ENCODE data around the gene RASAL2.

The RASAL2 gene

GRCh38 chr1:178531887-178532286 is 438.0 kb downstream of the RASAL2 start:
- no peak overlapping the region for H3K9ac ChIP-seq (ENCODE audit: low read length)
- H3K4me1 ChIP-seq (ENCODE audit: low read length) = peaks cover 12% of the 10 kb centered on the region
- peak overlapping the region; percentile 94 for H2AFZ ChIP-seq (ENCODE audit: low read depth, low read length)
- H3K36me3 ChIP-seq (replicated peaks; ENCODE audit: low read depth, low read length) = no peaks in the 10 kb centered on the region
- H3K27ac ChIP-seq (ENCODE audit: low read length) = no peak overlapping the region
- peak overlapping the region; percentile 61 for H3K4me2 ChIP-seq (ENCODE audit: low read length)
- no peaks in the 10 kb centered on the region for H3K9me3 ChIP-seq (ENCODE audit: insufficient read depth, low read length)
- H3K79me2 ChIP-seq (ENCODE audit: low read length) = no peaks in the 10 kb centered on the region
- no peaks in the 10 kb centered on the region for H3K27me3 ChIP-seq (ENCODE audit: low read depth, low read length)
- peak overlapping the region; percentile 35 for H3K4me3 ChIP-seq (ENCODE audit: low read length)
- H4K20me1 ChIP-seq (ENCODE audit: insufficient read depth, low read length) = no peaks in the 10 kb centered on the region
- TF ChIP-seq CTCF (IDR thresholded peaks at IDR 0.05; ENCODE audit: low read depth, low read length) (no peak), EZH2phosphoT487 (IDR thresholded peaks at IDR 0.05; ENCODE audit: low read depth) (no peak)

- H2AFZ ChIP-seq (ENCODE audit: low read depth, low read length) = peak overlapping the region; percentile 94
- H3K79me2 ChIP-seq (ENCODE audit: low read length) = no peaks in the 10 kb centered on the region
- peak overlapping the region; percentile 35 for H3K4me3 ChIP-seq (ENCODE audit: low read length)
- no peaks in the 10 kb centered on the region for H4K20me1 ChIP-seq (ENCODE audit: insufficient read depth, low read length)
- TF ChIP-seq CTCF (IDR thresholded peaks at IDR 0.05; ENCODE audit: low read depth, low read length) (peak; percentile 98), EZH2phosphoT487 (IDR thresholded peaks at IDR 0.05; ENCODE audit: low read depth) (no peak)
- H3K4me2 ChIP-seq (ENCODE audit: low read length) = peak overlapping the region; percentile 61
- no peak overlapping the region for H3K27ac ChIP-seq (ENCODE audit: low read length)
- H3K36me3 ChIP-seq (replicated peaks; ENCODE audit: low read depth, low read length) = no peaks in the 10 kb centered on the region
- peaks cover 7% of the 10 kb centered on the region; the same call in 1 of the 2 replicates for H3K4me1 ChIP-seq (ENCODE audit: low read length)
- no peaks in the 10 kb centered on the region for H3K27me3 ChIP-seq (ENCODE audit: low read depth, low read length)
- no peak overlapping the region for H3K9ac ChIP-seq (ENCODE audit: low read length)
- no peaks in the 10 kb centered on the region for H3K9me3 ChIP-seq (ENCODE audit: insufficient read depth, low read length)
Measured at GRCh38 chr1:178532392-178532791, 438.5 kb downstream of the RASAL2 start.

GRCh38 chr1:178533121-178533946 is 439.4 kb downstream of the RASAL2 start:
- H3K4me2 ChIP-seq (ENCODE audit: low read length) = no peak overlapping the region
- H3K4me3 ChIP-seq (ENCODE audit: low read length) = no peak overlapping the region
- no peaks in the 10 kb centered on the region for H3K27me3 ChIP-seq (ENCODE audit: low read depth, low read length)
- TF ChIP-seq CTCF (IDR thresholded peaks at IDR 0.05; ENCODE audit: low read depth, low read length) = no peak
- no peak for TF ChIP-seq EZH2phosphoT487 (IDR thresholded peaks at IDR 0.05; ENCODE audit: low read depth)
- H3K9ac ChIP-seq (ENCODE audit: low read length) = no peak overlapping the region
- peaks cover 6% of the 10 kb centered on the region; the same call in 1 of the 2 replicates for H3K4me1 ChIP-seq (ENCODE audit: low read length)
- H2AFZ ChIP-seq (ENCODE audit: low read depth, low read length) = no peak overlapping the region
- H3K79me2 ChIP-seq (ENCODE audit: low read length) = no peaks in the 10 kb centered on the region
- no peaks in the 10 kb centered on the region for H3K9me3 ChIP-seq (ENCODE audit: insufficient read depth, low read length)
- H3K27ac ChIP-seq (ENCODE audit: low read length) = no peak overlapping the region
- H3K36me3 ChIP-seq (replicated peaks; ENCODE audit: low read depth, low read length) = no peaks in the 10 kb centered on the region
- no peaks in the 10 kb centered on the region for H4K20me1 ChIP-seq (ENCODE audit: insufficient read depth, low read length)
